GM12878 (cell line): ENCODE measurements around the gene GPR155.

Experiments
- ATF7 ChIP-seq: fragments of 450-650 bp; IDR thresholded peaks from 2 replicates; pipeline ENCODE4 v1.6.1; 2016; ENCODE audit warnings: low read depth, mild to moderate bottlenecking
- EGR1 ChIP-seq, 2 experiments: IDR thresholded peaks; 1 replicate in 1 of 2; 2 replicates in 1 of 2; pipeline ENCODE4 v1.6.1; 2011 to 2012; ENCODE audit warnings: low read depth in 2 of 2, low read length in 2 of 2, borderline replicate concordance in 1 of 2, mild to moderate bottlenecking in 1 of 2, moderate library complexity in 1 of 2
- EP300 ChIP-seq, 2 experiments: fragments of 150-350 bp in 1 of 2; IDR thresholded peaks; 2 replicates each; pipeline ENCODE4 v1.6.1; 2011 to 2012; ENCODE audit warnings: low read depth in 2 of 2, low read length in 2 of 2, borderline replicate concordance in 1 of 2, improper control_type of control experiment in 1 of 2, inconsistent platforms in 1 of 2; ENCODE audit not compliant: control insufficient read depth in 1 of 2
- EZH2 ChIP-seq: IDR thresholded peaks from 2 replicates; pipeline ENCODE4 v1.6.1; 2012; ENCODE audit warnings: low read depth, mild to moderate bottlenecking, control low read depth, inconsistent platforms, low read length, borderline replicate concordance; ENCODE audit not compliant: control insufficient read depth
- NFYB ChIP-seq: IDR thresholded peaks from 2 replicates; pipeline ENCODE4 v1.6.1; 2011; ENCODE audit warnings: low read depth, mild to moderate bottlenecking, low read length, improper control_type of control experiment, moderate library complexity; ENCODE audit not compliant: insufficient read depth
- POLR2AphosphoS5 ChIP-seq: IDR thresholded peaks from 2 replicates; pipeline ENCODE4 v1.6.1; 2011; ENCODE audit warnings: mild to moderate bottlenecking, low read length, inconsistent platforms
- RAD21 ChIP-seq: IDR thresholded peaks from 2 replicates; pipeline ENCODE4 v1.6.1; 2011; ENCODE audit warnings: mild to moderate bottlenecking, low read depth, low read length, moderate library complexity; ENCODE audit not compliant: insufficient read depth
- SIN3A ChIP-seq: IDR thresholded peaks from 2 replicates; pipeline ENCODE4 v1.6.1; 2012; ENCODE audit warnings: low read depth, low read length, improper control_type of control experiment
- SRF ChIP-seq, 2 experiments: IDR thresholded peaks; 2 replicates each; pipeline ENCODE4 v1.6.1; 2011; ENCODE audit warnings: low read depth in 2 of 2, low read length in 2 of 2, mild to moderate bottlenecking in 1 of 2, moderate library complexity in 1 of 2
- TAF1 ChIP-seq: IDR thresholded peaks from 2 replicates; pipeline ENCODE4 v1.6.1; 2011; ENCODE audit warnings: mild to moderate bottlenecking, low read depth, low read length, borderline replicate concordance
- TF ChIP-seq, protein P1 (sequence below), 3 experiments: IDR thresholded peaks in 2 of 3; conservative IDR thresholded peaks in 1 of 3; 2 replicates each; pipeline ENCODE4 v1.5.1; 2011; ENCODE audit warnings: low read depth in 3 of 3, low read length in 3 of 3, mild to moderate bottlenecking in 3 of 3, control low read depth in 2 of 3, moderate library complexity in 2 of 3, inconsistent platforms in 1 of 3, mixed read lengths in 1 of 3; ENCODE audit not compliant: control insufficient read depth in 2 of 3, insufficient read depth in 1 of 3; ENCODE audit errors: extremely low read depth in 1 of 3
- TF ChIP-seq, protein P2 (sequence below): fragments of 450-650 bp; IDR thresholded peaks from 2 replicates; pipeline ENCODE4 v1.6.1; 2016; ENCODE audit warnings: mild to moderate bottlenecking, moderate library complexity, borderline replicate concordance
- TF ChIP-seq, protein P3 (sequence below): IDR thresholded peaks from 2 replicates; pipeline ENCODE4 v1.6.1; 2011; ENCODE audit warnings: low read depth, low read length, improper control_type of control experiment, borderline replicate concordance
- TF ChIP-seq, protein P4 (sequence below): fragments of 450-650 bp; IDR thresholded peaks from 2 replicates; pipeline ENCODE4 v1.6.1; 2017; ENCODE audit warnings: mild to moderate bottlenecking

DNA sequence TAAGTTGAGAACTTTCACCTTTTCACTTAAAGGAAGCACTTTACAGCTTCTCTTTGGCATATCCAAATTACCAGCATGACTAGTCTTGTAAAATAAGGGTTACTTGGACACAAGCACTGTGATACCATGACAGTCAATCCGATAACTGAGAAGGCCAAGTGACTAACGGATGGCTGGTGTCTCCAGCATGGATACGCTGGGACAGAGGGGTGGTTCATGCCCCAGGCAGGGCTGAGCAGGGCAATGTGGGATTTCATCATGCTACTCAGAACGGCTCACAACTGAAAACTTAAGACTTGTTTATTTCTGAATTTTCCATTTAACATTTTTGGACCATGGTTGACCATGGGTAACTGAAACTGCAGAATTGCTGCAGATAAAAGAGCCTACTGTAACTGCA lies 43.1 kb upstream of the GPR155 start:
- no peak for TF ChIP-seq EZH2
- TF ChIP-seq NFYB = no peak
- TF ChIP-seq, protein P1, sequence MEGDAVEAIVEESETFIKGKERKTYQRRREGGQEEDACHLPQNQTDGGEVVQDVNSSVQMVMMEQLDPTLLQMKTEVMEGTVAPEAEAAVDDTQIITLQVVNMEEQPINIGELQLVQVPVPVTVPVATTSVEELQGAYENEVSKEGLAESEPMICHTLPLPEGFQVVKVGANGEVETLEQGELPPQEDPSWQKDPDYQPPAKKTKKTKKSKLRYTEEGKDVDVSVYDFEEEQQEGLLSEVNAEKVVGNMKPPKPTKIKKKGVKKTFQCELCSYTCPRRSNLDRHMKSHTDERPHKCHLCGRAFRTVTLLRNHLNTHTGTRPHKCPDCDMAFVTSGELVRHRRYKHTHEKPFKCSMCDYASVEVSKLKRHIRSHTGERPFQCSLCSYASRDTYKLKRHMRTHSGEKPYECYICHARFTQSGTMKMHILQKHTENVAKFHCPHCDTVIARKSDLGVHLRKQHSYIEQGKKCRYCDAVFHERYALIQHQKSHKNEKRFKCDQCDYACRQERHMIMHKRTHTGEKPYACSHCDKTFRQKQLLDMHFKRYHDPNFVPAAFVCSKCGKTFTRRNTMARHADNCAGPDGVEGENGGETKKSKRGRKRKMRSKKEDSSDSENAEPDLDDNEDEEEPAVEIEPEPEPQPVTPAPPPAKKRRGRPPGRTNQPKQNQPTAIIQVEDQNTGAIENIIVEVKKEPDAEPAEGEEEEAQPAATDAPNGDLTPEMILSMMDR (IDR thresholded peaks at IDR 0.05 in 2 of 3, conservative IDR thresholded peaks at IDR 0.05 in 1 of 3; ENCODE audit: control insufficient read depth in 2 of 3, extremely low read depth in 1 of 3, insufficient read depth in 1 of 3, low read depth in 3 of 3, low read length in 3 of 3) = no peak
- no peak for TF ChIP-seq RAD21
- no peak for TF ChIP-seq POLR2AphosphoS5
- no peak for TF ChIP-seq SRF (IDR thresholded peaks at IDR 0.05; ENCODE audit: low read depth in 2 of 2, low read length in 2 of 2)
- no peak for TF ChIP-seq SIN3A
- TF ChIP-seq, protein P2, sequence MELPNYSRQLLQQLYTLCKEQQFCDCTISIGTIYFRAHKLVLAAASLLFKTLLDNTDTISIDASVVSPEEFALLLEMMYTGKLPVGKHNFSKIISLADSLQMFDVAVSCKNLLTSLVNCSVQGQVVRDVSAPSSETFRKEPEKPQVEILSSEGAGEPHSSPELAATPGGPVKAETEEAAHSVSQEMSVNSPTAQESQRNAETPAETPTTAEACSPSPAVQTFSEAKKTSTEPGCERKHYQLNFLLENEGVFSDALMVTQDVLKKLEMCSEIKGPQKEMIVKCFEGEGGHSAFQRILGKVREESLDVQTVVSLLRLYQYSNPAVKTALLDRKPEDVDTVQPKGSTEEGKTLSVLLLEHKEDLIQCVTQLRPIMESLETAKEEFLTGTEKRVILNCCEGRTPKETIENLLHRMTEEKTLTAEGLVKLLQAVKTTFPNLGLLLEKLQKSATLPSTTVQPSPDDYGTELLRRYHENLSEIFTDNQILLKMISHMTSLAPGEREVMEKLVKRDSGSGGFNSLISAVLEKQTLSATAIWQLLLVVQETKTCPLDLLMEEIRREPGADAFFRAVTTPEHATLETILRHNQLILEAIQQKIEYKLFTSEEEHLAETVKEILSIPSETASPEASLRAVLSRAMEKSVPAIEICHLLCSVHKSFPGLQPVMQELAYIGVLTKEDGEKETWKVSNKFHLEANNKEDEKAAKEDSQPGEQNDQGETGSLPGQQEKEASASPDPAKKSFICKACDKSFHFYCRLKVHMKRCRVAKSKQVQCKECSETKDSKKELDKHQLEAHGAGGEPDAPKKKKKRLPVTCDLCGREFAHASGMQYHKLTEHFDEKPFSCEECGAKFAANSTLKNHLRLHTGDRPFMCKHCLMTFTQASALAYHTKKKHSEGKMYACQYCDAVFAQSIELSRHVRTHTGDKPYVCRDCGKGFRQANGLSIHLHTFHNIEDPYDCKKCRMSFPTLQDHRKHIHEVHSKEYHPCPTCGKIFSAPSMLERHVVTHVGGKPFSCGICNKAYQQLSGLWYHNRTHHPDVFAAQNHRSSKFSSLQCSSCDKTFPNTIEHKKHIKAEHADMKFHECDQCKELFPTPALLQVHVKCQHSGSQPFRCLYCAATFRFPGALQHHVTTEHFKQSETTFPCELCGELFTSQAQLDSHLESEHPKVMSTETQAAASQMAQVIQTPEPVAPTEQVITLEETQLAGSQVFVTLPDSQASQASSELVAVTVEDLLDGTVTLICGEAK = no peak
- TF ChIP-seq, protein P3, sequence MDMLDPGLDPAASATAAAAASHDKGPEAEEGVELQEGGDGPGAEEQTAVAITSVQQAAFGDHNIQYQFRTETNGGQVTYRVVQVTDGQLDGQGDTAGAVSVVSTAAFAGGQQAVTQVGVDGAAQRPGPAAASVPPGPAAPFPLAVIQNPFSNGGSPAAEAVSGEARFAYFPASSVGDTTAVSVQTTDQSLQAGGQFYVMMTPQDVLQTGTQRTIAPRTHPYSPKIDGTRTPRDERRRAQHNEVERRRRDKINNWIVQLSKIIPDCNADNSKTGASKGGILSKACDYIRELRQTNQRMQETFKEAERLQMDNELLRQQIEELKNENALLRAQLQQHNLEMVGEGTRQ = no peak
- no peak for TF ChIP-seq TAF1
- TF ChIP-seq, protein P4, sequence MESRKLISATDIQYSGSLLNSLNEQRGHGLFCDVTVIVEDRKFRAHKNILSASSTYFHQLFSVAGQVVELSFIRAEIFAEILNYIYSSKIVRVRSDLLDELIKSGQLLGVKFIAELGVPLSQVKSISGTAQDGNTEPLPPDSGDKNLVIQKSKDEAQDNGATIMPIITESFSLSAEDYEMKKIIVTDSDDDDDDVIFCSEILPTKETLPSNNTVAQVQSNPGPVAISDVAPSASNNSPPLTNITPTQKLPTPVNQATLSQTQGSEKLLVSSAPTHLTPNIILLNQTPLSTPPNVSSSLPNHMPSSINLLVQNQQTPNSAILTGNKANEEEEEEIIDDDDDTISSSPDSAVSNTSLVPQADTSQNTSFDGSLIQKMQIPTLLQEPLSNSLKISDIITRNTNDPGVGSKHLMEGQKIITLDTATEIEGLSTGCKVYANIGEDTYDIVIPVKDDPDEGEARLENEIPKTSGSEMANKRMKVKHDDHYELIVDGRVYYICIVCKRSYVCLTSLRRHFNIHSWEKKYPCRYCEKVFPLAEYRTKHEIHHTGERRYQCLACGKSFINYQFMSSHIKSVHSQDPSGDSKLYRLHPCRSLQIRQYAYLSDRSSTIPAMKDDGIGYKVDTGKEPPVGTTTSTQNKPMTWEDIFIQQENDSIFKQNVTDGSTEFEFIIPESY = no peak
- TF ChIP-seq EGR1 (IDR thresholded peaks at IDR 0.05; ENCODE audit: borderline replicate concordance in 1 of 2, low read depth in 2 of 2, low read length in 2 of 2) = no peak
- no peak for TF ChIP-seq EP300 (IDR thresholded peaks at IDR 0.05; ENCODE audit: borderline replicate concordance in 1 of 2, control insufficient read depth in 1 of 2, low read depth in 2 of 2, low read length in 2 of 2)
- no peak for TF ChIP-seq ATF7
